ENCODE results near the gene RBPJL. TPM values are rescaled to one million over a fixed set of nuclear protein-coding genes. Genes with fewer than 3 reads are reported as not detected.

Gene RBPJL
- polyA plus RNA-seq, 3 donors, result 0.20 TPM; not detected in 2

DNA sequence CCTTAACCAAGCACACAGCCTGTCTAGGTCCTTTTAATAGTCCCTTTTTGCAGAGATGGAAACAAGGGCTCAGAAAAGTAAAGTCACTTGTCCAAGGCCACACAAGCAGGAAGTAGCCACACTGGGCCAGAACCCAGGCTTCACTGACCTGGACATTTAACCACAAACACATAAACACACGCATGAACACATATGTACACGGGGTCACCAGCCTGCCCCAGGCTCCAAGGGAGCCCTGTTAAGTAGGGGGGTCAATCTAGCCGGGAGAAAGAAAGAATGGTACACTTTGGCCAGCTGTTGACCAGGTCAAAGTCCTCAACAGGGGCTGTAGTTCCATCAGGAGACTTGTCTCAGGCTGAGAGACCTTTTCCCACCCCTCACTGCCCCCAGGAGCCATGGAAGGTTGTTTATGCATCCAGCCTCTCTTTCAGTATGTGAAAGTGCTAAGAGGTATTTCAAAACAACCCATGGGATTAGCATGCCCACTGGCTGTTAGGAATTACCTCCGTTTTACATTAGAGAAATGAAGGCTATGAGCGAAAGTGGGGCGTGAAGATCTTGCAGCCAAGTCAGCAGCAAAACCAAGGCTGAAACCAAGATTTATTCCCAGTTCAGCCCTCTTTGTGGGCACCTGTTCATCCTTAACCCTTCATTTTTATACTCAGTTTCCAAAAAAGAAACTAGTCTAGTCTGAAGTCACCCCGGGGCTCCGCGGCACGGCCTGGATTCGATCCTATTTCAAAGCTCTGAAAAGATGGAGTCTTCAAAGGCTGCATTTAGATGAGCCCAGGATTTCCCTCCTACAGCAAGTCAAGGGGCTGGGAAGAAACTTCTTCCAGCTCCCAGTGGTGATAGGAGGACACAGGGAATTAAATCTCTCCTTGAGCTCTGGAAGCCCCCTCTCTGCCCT lies 31.7 kb downstream of the RBPJL start:
- no peak for DNase-seq (ENCODE audit: extremely low read depth in 1 of 11, low read depth in 9 of 11, low spot score in 4 of 11)

GRCh38 chr20:45339084-45339483 lies 32.4 kb downstream of the RBPJL start:
- DNase-seq (ENCODE audit: extremely low read depth in 1 of 11, low read depth in 9 of 11, low spot score in 4 of 11), result no peak

DNA sequence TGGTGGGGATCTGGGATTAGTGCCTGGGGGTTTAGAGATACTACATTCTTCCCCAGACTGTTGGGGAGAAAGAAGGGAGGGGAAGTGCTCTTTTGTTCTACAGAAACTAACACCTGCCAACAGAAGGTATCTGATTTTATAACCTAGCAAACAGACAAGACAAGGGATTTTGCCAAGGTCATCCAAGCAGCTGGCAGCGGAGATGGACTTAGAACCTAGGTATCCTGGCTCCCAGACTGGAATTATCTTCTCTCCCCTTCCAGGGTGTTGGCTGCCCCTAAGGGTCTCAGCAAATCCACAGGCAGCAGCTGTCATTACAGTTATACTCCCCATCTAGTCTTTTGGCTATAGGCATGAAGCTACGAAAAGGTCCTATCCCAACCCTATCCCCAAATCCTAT lies 33.2 kb downstream of the RBPJL start:
- DNase-seq (ENCODE audit: extremely low read depth in 1 of 11, low read depth in 9 of 11, low spot score in 4 of 11), result no peak

DNA sequence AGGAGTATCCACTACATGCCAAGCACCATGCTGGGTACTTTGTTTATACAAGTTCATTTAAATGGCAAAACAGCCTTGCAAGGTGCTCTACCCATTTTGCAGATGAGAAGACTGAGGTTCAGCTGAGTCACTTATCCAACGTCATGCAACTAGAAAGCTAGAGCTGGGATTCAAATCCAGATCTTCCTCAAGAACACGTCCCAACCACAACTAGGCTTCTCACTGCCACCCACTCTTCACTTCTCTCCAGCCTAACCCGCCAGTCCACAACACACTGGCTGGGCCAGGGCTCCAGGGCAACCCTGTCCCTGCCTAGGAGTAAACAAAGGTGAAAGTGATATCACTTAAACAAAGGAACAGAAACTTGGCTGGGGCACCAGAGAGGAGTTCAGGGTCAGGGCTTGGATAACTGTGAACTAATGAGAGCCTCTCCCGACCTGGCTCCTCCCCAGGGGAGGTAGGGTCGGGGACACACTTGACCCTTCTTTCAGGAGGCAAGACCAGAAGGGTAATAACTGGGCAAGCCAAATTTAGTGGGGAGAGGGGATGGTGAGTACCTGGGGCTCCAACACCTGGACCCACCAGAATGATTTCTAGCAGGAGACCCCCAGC lies 33.7 kb downstream of the RBPJL start:
- DNase-seq (ENCODE audit: extremely low read depth in 1 of 11, low read depth in 9 of 11, low spot score in 4 of 11), result no peak

- DNase-seq (ENCODE audit: extremely low read depth in 1 of 11, low read depth in 9 of 11, low spot score in 4 of 11), result no peak
Observed at GRCh38 chr20:45340951-45341350, 34.3 kb downstream of the RBPJL start.

DNA sequence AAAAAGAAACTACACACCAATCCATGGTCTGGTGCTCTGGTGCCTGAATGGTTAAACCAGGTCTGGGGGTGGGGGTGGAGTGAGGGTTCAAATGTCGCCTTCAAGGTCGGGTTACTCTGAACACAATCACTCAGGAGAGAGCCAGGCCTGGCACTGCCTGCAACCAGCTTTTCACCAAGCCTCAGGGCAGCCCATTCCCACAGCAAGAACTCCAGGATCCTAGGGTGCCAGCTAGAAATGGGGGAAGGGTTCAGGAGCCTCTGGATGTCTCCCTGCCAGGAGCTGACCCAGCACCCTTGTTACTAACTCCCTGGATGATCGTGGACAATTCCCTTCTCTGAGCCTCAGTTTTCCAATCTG lies 34.9 kb downstream of the RBPJL start:
- no peak for DNase-seq (ENCODE audit: extremely low read depth in 1 of 11, low read depth in 9 of 11, low spot score in 4 of 11)

- DNase-seq (ENCODE audit: extremely low read depth in 1 of 11, low read depth in 9 of 11, low spot score in 4 of 11), result peak in 1 of 11 donors; percentile 72
Observed at GRCh38 chr20:45341939-45342854, 35.6 kb downstream of the RBPJL start.

DNA sequence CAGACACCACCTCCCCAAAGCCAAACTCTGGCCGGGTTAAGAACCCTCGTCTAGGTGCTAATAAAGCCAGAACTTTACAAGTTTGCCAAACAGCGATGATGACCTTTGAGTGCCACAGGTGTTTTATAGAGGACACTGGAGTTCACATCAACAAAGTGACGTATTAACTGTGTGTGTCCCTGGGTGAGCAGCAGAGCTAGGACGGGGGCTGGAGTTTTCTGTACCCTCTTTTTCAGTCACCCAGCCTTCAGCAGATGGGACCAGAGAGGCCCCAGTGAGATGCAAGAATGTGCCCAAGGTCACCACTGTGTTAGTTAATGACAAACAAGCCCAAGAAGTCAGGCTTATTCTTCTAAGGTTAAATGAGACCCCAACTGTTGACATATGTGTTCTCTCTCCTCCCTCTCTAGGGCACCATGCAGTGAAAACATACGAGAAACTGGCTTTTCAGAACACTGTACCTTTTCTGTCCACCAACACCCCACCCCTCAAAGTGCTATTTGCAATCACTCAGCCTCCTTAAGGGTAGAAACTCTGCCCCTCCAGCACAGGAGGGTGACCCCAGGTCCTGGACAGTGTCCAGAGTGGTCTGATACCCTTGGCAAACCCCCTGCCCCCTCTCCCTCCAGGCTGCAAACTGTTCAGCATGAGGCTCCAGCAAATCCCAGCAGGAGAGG lies 36.4 kb downstream of the RBPJL start:
- no peak for DNase-seq (ENCODE audit: extremely low read depth in 1 of 11, low read depth in 9 of 11, low spot score in 4 of 11)

DNA sequence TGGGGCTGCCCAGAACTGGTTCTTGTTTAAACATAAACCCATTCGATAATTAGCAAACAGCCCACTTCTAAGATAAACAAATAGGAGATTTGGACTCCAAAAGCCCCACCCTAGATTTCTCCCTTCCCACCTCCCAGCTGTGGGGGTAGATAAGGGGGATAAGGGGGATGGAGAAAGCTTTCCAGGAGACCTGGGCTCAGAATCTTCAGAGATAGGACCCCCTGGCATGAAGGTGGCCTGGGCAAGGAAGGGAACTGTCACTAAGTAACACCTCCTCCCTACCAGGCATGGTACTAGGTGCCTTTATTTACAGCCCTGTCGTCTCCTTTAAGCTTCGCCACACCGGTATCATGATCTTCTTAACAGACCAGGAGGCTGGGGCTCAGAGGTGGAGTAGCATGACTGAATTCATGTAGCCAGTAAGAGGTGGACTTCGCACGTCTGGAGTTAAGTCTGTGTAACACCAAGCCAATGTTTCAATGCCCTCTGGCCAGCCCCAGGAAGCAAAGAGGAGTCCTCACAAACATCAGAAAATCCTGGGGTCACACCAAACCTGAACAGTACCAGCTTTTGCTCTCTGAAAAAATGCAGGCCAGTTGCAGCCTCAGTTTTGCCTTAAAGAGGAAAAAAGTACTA lies 37.0 kb downstream of the RBPJL start:
- no peak for DNase-seq (ENCODE audit: extremely low read depth in 1 of 11, low read depth in 9 of 11, low spot score in 4 of 11)

DNA sequence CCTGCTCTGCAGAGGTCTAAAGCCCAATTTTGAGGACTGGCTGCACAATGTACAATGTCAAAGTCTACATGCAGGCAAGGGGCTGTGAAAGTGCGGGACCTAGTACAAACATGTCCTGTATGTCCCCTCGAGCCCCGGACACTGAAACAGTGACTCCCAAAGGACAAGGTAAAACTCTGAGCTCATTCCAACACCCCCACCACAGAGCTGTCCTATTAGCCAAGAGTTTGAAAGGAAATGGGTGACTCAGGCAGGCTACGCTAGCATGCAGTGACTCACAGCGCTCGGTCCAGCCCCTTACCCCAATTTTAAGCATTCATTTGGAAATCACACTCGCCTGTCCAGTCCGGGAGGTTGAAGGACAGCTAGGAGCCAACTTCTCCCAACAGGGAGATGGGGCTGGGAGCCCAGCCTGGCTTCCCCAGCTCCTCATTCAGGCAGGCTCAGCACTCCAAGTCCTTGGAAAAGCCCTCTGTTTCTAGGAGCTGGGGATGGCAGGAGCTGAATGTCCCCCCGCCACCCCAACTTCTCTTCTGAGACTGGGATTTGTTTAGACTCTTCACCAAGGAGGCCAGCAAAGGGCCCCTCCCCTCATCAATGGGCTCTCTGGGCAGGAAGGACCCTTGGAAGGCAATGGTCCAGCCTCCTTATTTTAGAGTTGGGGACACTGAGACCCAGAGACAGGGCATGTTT lies 37.7 kb downstream of the RBPJL start:
- no peak for DNase-seq (ENCODE audit: extremely low read depth in 1 of 11, low read depth in 9 of 11, low spot score in 4 of 11)

DNA sequence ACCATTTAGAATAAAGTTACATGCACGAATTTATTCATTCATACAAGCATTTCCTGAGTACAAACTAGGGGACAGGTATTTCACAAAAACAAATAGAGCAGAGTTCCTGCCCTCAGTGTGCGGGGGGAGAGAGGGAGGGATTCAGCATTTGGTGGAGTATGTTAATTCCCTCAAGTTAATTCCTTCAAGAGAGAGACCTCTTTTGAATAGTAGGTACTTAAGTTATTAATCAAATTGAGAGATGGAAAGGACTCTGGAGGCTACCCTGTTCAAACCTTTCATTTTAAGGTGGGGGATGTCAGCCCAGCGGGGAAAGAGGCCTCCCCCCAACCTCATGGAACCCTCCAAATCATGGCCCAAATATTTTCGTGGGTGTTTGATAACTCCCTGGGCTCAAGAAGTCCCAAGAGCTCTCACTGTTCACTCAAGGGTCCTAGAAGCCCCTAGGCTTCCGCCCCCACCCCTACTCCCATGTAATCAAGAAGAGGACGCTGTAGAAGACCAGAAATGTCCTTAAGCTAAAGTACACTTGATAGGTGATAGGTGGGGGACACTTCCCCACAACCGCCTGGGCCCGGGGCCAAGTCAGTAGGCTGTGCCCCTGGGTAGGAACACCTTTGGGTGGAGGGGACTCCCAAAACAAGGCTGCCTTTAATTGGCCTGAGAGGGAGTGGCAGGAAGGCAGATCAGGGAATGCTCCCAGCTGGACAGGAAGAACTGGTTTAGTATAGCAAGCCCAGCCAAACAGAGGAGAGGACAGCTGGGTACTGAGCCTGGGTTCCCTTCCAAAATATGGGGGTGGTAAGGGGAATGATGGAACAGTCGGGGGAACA lies 38.7 kb downstream of the RBPJL start:
- DNase-seq (ENCODE audit: extremely low read depth in 1 of 11, low read depth in 9 of 11, low spot score in 4 of 11), result no peak

DNA sequence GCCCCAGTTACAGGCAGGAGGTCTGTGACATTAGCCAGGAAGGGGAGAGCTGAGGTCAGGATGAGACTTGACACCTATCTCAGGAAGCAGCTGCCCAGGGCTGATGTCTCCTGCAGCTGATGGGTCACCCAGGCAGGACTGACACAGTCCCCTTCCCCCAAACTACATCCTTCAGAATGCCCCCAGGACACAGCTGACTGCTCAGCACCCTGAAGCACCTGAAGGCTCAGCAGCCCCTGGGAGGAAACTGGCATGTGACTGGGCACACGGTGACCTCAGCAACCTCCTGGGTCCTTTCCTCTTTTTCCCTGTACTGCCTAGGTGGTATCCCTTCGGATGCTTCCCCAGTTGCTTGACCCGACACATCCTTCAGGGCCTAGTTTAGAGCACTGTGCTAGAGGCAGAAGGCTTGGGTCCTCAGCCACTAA lies 39.7 kb downstream of the RBPJL start:
- DNase-seq (ENCODE audit: extremely low read depth in 1 of 11, low read depth in 9 of 11, low spot score in 4 of 11), result no peak

GRCh38 chr20:45346851-45347250 lies 40.2 kb downstream of the RBPJL start:
- no peak for DNase-seq (ENCODE audit: extremely low read depth in 1 of 11, low read depth in 9 of 11, low spot score in 4 of 11)

- no peak for DNase-seq (ENCODE audit: extremely low read depth in 1 of 11, low read depth in 9 of 11, low spot score in 4 of 11)
Observed at GRCh38 chr20:45347297-45347935, 40.8 kb downstream of the RBPJL start.

GRCh38 chr20:45347936-45348778 lies 41.5 kb downstream of the RBPJL start, which contains the start of gene SDC4:
Gene SDC4 (minus strand): TSS chr20:45348424. CDS start chr20:45348384, 40 bp downstream.
- DNase-seq (ENCODE audit: extremely low read depth in 1 of 11, low read depth in 9 of 11, low spot score in 4 of 11), result no peak

GRCh38 chr20:45350217-45350616 lies 43.6 kb downstream of the RBPJL start:
- DNase-seq (ENCODE audit: extremely low read depth in 1 of 11, low read depth in 9 of 11, low spot score in 4 of 11), result no peak

All from renal cortex interstitium (tissue), 11 donors.